Neural progenitor cell (in vitro differentiated cells): ENCODE data around the gene CNTNAP2. TPM values are rescaled to one million over a fixed set of nuclear protein-coding genes. Genes with fewer than 3 reads are reported as not detected.

ENCODE experiments used
- DNase-seq: peaks from one replicate; pipeline ENCODE4 v3.0.0-alpha.2; 2016; ENCODE audit warnings: low spot score
- H2AFZ ChIP-seq: fragments of 200-600 bp; sonication (generic); replicated peaks from 2 replicates; pipeline ENCODE4 v1.6.1; 2016; ENCODE audit warnings: antibody characterized with exemption
- H3F3A ChIP-seq: fragments of 200-600 bp; sonication (generic); 2 replicates; pipeline ENCODE4 v1.6.1; 2016; ENCODE audit warnings: antibody characterized with exemption, low read depth
- H3K27ac ChIP-seq: fragments of 200-600 bp; sonication (generic); 2 replicates; pipeline ENCODE4 v1.5.1; 2016; ENCODE audit warnings: mild to moderate bottlenecking
- H3K27me3 ChIP-seq: fragments of 200-600 bp; sonication (generic); 2 replicates; pipeline ENCODE4 v1.6.1; 2016; ENCODE audit warnings: mild to moderate bottlenecking, moderate library complexity
- H3K36me3 ChIP-seq: fragments of 200-600 bp; sonication (generic); 2 replicates; pipeline ENCODE4 v1.5.1; 2016
- H3K4me1 ChIP-seq: fragments of 200-600 bp; sonication (generic); 2 replicates; pipeline ENCODE4 v1.6.1; 2016; ENCODE audit warnings: mixed run types
- H3K4me2 ChIP-seq: fragments of 200-600 bp; sonication (generic); 2 replicates; pipeline ENCODE4 v1.6.1; 2016
- H3K4me3 ChIP-seq: fragments of 200-600 bp; sonication (generic); 2 replicates; pipeline ENCODE4 v1.5.1; 2016
- H3K79me2 ChIP-seq: fragments of 200-600 bp; sonication (generic); 2 replicates; pipeline ENCODE4 v1.6.1; 2016; ENCODE audit warnings: low read depth
- H3K9ac ChIP-seq: fragments of 200-600 bp; sonication (generic); 2 replicates; pipeline ENCODE4 v1.6.1; 2016
- H3K9me3 ChIP-seq: fragments of 200-600 bp; sonication (generic); 2 replicates; pipeline ENCODE4 v1.5.1; 2016; ENCODE audit warnings: low read depth
- H4K20me1 ChIP-seq: fragments of 200-600 bp; sonication (generic); 2 replicates; pipeline ENCODE4 v1.6.1; 2016; ENCODE audit warnings: low read depth
- H3K27ac Mint-ChIP-seq: 3 replicates; pipeline ENCODE4 v1.8.0; 2021; ENCODE audit warnings: mixed read lengths
- H3K27me3 Mint-ChIP-seq: 2 replicates; pipeline ENCODE4 v1.8.0; 2022; ENCODE audit warnings: low read depth, mild to moderate bottlenecking, inconsistent platforms, moderate library complexity, mixed read lengths; ENCODE audit not compliant: insufficient read depth
- H3K36me3 Mint-ChIP-seq: 3 replicates; pipeline ENCODE4 v1.8.0; 2021; ENCODE audit warnings: mixed read lengths
- H3K4me1 Mint-ChIP-seq: 3 replicates; pipeline ENCODE4 v1.8.0; 2021; ENCODE audit warnings: mixed read lengths
- H3K4me3 Mint-ChIP-seq: 3 replicates; pipeline ENCODE4 v1.8.0; 2021; ENCODE audit warnings: mild to moderate bottlenecking, moderate library complexity, mixed read lengths
- H3K9me3 Mint-ChIP-seq: 3 replicates; pipeline ENCODE4 v1.8.0; 2020; ENCODE audit warnings: mixed read lengths
- CTCF ChIP-seq: fragments of 200-600 bp; sonication (generic); IDR thresholded peaks from 2 replicates; pipeline ENCODE4 v1.5.1; 2017; ENCODE audit warnings: antibody characterized with exemption, mild to moderate bottlenecking
- EZH2 ChIP-seq: fragments of 200-600 bp; sonication (generic); IDR thresholded peaks from 2 replicates; pipeline ENCODE4 v1.6.1; 2017; ENCODE audit warnings: antibody characterized with exemption, mild to moderate bottlenecking, moderate library complexity
- EZH2phosphoT487 ChIP-seq: fragments of 200-600 bp; sonication (generic); IDR thresholded peaks from 2 replicates; pipeline ENCODE4 v1.6.1; 2017; ENCODE audit warnings: antibody characterized with exemption
- total RNA-seq: library from RNA; depleted of rRNA; stranded (reverse); fragments of >200 nt; gene quantifications from 2 replicates; pipeline ENCODE4 v1.2.3, GENCODE V29; 2015; ENCODE audit warnings: low replicate concordance

Gene CNTNAP2
- total RNA-seq, 1 donor from 2014 or later = 126 TPM

GRCh38 chr7:147759327-147759943, 1642.8 kb downstream of the CNTNAP2 start:
- no peaks in the 10 kb centered on the region for H3K27me3 Mint-ChIP-seq
- H3K4me3 ChIP-seq = no peak overlapping the region
- peaks cover 13% of the 10 kb centered on the region for H3K4me1 Mint-ChIP-seq
- no peaks in the 10 kb centered on the region for H4K20me1 ChIP-seq
- H3K27ac Mint-ChIP-seq = no peak overlapping the region
- no peak overlapping the region for H3K9ac ChIP-seq
- no peak overlapping the region for H3K27ac ChIP-seq
- no peaks in the 10 kb centered on the region for H3K79me2 ChIP-seq
- H3K36me3 Mint-ChIP-seq = no peaks in the 10 kb centered on the region
- H2AFZ ChIP-seq = no peak overlapping the region
- H3K9me3 ChIP-seq = no peaks in the 10 kb centered on the region
- no peak overlapping the region for H3K4me2 ChIP-seq
- H3K36me3 ChIP-seq = no peaks in the 10 kb centered on the region
- no peaks in the 10 kb centered on the region for H3F3A ChIP-seq
- TF ChIP-seq CTCF (no peak), EZH2phosphoT487 (no peak), EZH2 (no peak)
- no peak for DNase-seq
- H3K9me3 Mint-ChIP-seq = no peaks in the 10 kb centered on the region
- no peaks in the 10 kb centered on the region for H3K27me3 ChIP-seq
- no peak overlapping the region for H3K4me3 Mint-ChIP-seq
- peaks cover 6% of the 10 kb centered on the region for H3K4me1 ChIP-seq

GRCh38 chr7:147765301-147765700, 1648.7 kb downstream of the CNTNAP2 start:
- Histone ChIP-seq H3K4me2 (no peak overlapping the region), H3K27me3 (no peaks in the 10 kb centered on the region), H4K20me1 (no peaks in the 10 kb centered on the region), H3K36me3 (no peaks in the 10 kb centered on the region), H3K9me3 (no peaks in the 10 kb centered on the region), H2AFZ (no peak overlapping the region), H3K27ac (no peak overlapping the region), H3K4me1 (no peaks in the 10 kb centered on the region), H3K9ac (no peak overlapping the region), H3K4me3 (no peak overlapping the region), H3F3A (no peaks in the 10 kb centered on the region), H3K79me2 (no peaks in the 10 kb centered on the region)
- Mint-ChIP-seq H3K4me3 (no peak overlapping the region), H3K4me1 (peaks cover 8% of the 10 kb centered on the region), H3K27ac (no peak overlapping the region), H3K27me3 (no peaks in the 10 kb centered on the region), H3K9me3 (peaks cover 3% of the 10 kb centered on the region), H3K36me3 (no peaks in the 10 kb centered on the region)
- no peak for TF ChIP-seq CTCF
- TF ChIP-seq EZH2 = no peak
- TF ChIP-seq EZH2phosphoT487 = no peak
- DNase-seq = no peak

- Histone ChIP-seq H4K20me1 (no peaks in the 10 kb centered on the region), H3K27ac (no peak overlapping the region), H3K4me1 (no peaks in the 10 kb centered on the region), H3K9ac (no peak overlapping the region), H3K36me3 (no peaks in the 10 kb centered on the region), H3K79me2 (no peaks in the 10 kb centered on the region), H3F3A (no peaks in the 10 kb centered on the region), H3K4me3 (no peak overlapping the region), H2AFZ (no peak overlapping the region), H3K27me3 (no peaks in the 10 kb centered on the region), H3K9me3 (no peaks in the 10 kb centered on the region), H3K4me2 (no peak overlapping the region)
- Mint-ChIP-seq H3K4me3 (no peak overlapping the region), H3K4me1 (peaks cover 17% of the 10 kb centered on the region), H3K9me3 (no peaks in the 10 kb centered on the region), H3K36me3 (no peaks in the 10 kb centered on the region), H3K27me3 (no peaks in the 10 kb centered on the region), H3K27ac (no peak overlapping the region)
- TF ChIP-seq EZH2 (no peak), CTCF (no peak), EZH2phosphoT487 (no peak)
- peak; percentile 26 for DNase-seq
These were observed 1654.7 kb downstream of the CNTNAP2 start for GRCh38 chr7:147771344-147771743.
